ENCODE results near the gene TOE1. TPM values are rescaled to one million over a fixed set of nuclear protein-coding genes. Genes with fewer than 3 reads are reported as not detected.

The TOE1 gene
- total RNA-seq, 1 donor from 2014 or later = 28.8 TPM

DNA sequence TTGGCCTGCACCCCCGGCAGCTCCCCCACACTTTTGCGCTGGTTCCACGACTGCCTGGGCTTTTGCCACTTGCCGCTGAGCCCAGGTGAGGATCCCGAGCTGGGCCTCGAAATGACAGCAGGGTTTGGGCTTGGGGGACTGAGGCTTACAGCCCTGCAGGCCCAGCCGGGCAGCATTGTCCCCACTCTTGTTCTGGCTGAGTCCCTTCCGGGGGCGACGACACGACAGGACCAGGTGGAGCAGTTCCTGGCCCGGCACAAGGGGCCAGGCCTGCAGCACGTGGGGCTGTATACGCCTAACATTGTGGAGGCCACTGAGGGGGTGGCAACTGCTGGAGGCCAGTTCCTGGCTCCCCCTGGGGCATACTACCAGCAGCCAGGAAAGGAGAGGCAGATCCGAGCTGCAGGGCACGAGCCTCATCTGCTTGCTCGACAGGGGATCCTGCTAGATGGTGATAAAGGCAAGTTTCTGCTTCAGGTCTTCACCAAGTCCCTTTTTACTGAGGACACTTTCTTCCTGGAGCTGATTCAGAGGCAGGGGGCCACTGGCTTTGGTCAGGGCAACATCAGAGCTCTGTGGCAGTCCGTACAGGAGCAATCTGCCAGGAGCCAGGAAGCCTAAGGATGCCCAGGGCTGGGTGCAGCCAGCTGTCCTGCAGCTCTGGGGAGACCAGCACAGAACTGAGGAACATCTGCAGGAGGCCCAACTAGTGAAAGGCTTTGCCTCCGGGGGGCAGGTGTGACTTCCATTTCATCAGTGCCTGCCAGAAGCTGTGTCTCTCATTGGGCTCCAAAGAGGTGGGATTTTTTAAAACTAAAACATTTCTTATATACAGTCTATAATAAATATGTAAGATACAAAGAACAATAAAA lies 12.1 kb upstream of the TOE1 start:
- no peaks in the 10 kb centered on the region for H3K9me3 Mint-ChIP-seq
- H3K27me3 Mint-ChIP-seq (ENCODE audit: low read depth) = no peaks in the 10 kb centered on the region
- H3K27ac Mint-ChIP-seq (ENCODE audit: unreplicated experiment) = peak overlapping the region; percentile 12
- no peak for DNase-seq (ENCODE audit: low read depth, low spot score)
- peaks cover 37% of the 10 kb centered on the region for H3K4me1 Mint-ChIP-seq
- TF ChIP-seq, protein P1, sequence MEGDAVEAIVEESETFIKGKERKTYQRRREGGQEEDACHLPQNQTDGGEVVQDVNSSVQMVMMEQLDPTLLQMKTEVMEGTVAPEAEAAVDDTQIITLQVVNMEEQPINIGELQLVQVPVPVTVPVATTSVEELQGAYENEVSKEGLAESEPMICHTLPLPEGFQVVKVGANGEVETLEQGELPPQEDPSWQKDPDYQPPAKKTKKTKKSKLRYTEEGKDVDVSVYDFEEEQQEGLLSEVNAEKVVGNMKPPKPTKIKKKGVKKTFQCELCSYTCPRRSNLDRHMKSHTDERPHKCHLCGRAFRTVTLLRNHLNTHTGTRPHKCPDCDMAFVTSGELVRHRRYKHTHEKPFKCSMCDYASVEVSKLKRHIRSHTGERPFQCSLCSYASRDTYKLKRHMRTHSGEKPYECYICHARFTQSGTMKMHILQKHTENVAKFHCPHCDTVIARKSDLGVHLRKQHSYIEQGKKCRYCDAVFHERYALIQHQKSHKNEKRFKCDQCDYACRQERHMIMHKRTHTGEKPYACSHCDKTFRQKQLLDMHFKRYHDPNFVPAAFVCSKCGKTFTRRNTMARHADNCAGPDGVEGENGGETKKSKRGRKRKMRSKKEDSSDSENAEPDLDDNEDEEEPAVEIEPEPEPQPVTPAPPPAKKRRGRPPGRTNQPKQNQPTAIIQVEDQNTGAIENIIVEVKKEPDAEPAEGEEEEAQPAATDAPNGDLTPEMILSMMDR (conservative IDR thresholded peaks at IDR 0.05) = no peak
- H3K36me3 Mint-ChIP-seq (ENCODE audit: low read depth) = peaks cover 5% of the 10 kb centered on the region
- peak overlapping the region; percentile 62 for H3K4me3 Mint-ChIP-seq

DNA sequence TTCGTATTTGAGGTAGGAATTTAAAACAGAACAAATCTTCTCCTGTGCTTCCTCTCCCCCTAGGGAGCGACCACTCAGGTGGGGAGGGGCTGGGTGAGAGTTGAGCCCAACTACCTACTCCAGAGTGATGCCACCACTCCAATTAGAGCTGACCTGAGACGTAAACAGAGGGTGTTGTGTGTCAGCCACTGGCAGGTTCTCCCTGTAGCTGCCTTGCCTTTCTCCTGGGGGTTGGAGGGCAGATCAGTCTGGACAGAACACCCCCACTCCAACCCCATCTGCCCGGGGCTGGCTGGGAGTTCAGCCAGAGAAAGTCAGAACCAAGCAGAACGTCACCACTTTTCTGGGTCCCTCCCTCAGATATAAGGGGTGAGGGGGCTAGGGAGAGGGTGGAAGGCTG lies 11.3 kb upstream of the TOE1 start:
- DNase-seq (ENCODE audit: low read depth, low spot score) = no peak
- TF ChIP-seq, protein P1 (conservative IDR thresholded peaks at IDR 0.05) = no peak
- Mint-ChIP-seq H3K9me3 (no peaks in the 10 kb centered on the region), H3K27ac (ENCODE audit: unreplicated experiment) (no peak overlapping the region), H3K4me3 (peak overlapping the region; percentile 54), H3K27me3 (ENCODE audit: low read depth) (no peaks in the 10 kb centered on the region), H3K36me3 (ENCODE audit: low read depth) (peaks cover 5% of the 10 kb centered on the region), H3K4me1 (peaks cover 37% of the 10 kb centered on the region)

DNA sequence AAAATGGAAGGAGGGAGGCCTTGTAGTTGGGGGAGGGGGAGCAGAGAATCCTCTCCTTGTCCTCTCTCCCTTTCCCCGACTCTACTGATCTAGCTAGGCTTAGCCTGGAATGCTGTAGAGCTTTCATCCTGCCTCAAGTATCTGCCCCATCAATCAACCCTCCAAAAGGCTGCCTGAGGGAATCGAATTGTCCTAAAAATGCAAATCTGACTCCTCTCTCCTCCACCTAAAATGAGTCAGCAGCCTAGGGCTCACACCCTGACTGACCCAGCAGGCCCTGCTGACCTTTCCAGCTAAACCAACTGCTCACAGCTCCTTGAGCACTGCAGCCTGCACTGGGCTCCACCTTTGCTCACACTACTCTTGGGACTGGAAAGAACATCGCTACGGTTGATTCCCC lies 10.5 kb upstream of the TOE1 start:
- Mint-ChIP-seq H3K4me1 (peaks cover 41% of the 10 kb centered on the region), H3K9me3 (no peaks in the 10 kb centered on the region), H3K36me3 (ENCODE audit: low read depth) (peaks cover 8% of the 10 kb centered on the region), H3K27me3 (ENCODE audit: low read depth) (no peaks in the 10 kb centered on the region), H3K27ac (ENCODE audit: unreplicated experiment) (no peak overlapping the region), H3K4me3 (peak overlapping the region; percentile 60)
- TF ChIP-seq, protein P1 (conservative IDR thresholded peaks at IDR 0.05) = no peak
- no peak for DNase-seq (ENCODE audit: low read depth, low spot score)

DNA sequence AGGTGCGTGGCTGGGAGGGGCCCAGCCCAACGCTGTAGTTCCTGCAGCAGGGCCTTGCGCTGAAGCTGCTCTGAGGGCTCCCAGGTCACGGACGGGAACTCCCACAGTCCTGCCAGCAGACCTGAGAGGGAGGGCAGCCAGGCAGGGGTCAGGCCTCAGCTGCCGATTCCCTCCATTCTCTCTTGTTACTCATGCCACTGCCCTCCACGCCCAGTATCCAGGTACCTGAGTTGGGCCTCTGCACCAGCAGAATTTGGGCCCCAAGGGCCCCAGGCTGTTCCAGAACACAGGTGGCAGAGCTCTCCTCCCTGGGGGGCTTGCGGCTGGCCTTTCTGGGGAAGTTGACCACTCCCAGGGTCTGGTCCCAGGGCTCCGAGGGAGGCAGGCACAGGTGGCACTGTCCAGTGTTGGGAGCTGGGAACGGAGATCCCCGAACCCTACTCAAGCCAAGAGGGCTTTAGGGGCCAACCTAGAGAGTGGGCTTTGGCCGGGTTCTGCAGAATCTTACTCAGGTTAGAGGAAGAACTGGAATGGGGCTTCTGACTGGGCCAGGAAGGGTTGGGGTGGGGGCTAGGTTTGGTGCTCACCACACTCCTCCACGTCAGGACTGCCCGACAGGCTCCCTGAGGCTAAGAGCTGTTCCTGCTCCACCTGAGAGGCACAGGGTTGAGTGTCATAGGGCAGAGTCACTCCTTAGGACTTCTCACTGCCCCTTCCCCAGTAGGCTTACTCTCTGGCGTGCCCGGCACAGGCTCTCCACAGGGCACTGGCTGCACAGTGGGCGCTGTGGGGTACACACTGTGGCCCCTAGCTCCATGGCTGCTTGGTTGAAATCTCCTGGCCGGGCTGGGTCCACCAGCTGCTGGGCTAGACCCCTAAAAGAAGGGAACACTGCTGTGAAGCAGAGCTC lies 8.3 kb upstream of the TOE1 start:
- no peak for DNase-seq (ENCODE audit: low read depth, low spot score)
- TF ChIP-seq, protein P1 (conservative IDR thresholded peaks at IDR 0.05) = no peak
- H3K36me3 Mint-ChIP-seq (ENCODE audit: low read depth) = peaks cover 10% of the 10 kb centered on the region
- H3K4me3 Mint-ChIP-seq = no peak overlapping the region
- peaks cover 41% of the 10 kb centered on the region for H3K4me1 Mint-ChIP-seq
- H3K27ac Mint-ChIP-seq (ENCODE audit: unreplicated experiment) = no peak overlapping the region
- no peaks in the 10 kb centered on the region for H3K27me3 Mint-ChIP-seq (ENCODE audit: low read depth)
- H3K9me3 Mint-ChIP-seq = no peaks in the 10 kb centered on the region

DNA sequence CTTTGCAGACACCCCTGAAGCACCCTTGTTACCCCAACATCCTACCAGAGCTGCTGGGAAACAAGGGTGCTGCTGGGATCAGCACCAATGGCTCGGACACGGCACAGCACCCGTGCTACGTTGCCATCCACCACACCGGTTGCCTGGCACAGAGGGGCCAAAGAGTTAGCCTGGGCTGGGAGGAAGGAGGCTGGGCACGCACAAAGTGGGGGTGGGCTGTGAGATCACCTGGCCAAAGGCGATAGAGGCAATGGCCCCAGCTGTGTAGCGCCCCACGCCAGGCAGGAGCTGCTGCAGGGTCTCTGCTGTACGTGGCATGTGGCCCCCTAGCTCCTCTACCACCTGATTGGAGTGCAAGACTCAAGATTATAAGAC lies 7.6 kb upstream of the TOE1 start:
- peaks cover 43% of the 10 kb centered on the region for H3K4me1 Mint-ChIP-seq

More for the DNA sequence above, 7.6 kb upstream of the TOE1 start:
- Mint-ChIP-seq H3K9me3 (no peaks in the 10 kb centered on the region), H3K27me3 (ENCODE audit: low read depth) (no peaks in the 10 kb centered on the region), H3K27ac (ENCODE audit: unreplicated experiment) (no peak overlapping the region), H3K36me3 (ENCODE audit: low read depth) (peaks cover 10% of the 10 kb centered on the region), H3K4me3 (no peak overlapping the region)
- no peak for DNase-seq (ENCODE audit: low read depth, low spot score)
- TF ChIP-seq, protein P1 (conservative IDR thresholded peaks at IDR 0.05) = no peak
